A549 (cell line): ENCODE data around the gene PHRF1.

Source experiments
- EP300 ChIP-seq, 2 experiments: fragments of >200 bp; sonication (Bioruptor Twin); formaldehyde crosslinking; IDR thresholded peaks; 2 replicates in 1 of 2; 3 replicates in 1 of 2; pipeline ENCODE4 v1.6.1; 2016 to 2017
- POLR2A ChIP-seq: IDR thresholded peaks from 2 replicates; pipeline ENCODE4 v1.6.1; 2012; ENCODE audit warnings: mild to moderate bottlenecking, low read length
- RAD21 ChIP-seq, 2 experiments: fragments of >200 bp in 1 of 2; sonication (Bioruptor Twin) in 1 of 2; formaldehyde crosslinking in 1 of 2; IDR thresholded peaks in 1 of 2; conservative IDR thresholded peaks in 1 of 2; 2 replicates in 1 of 2; 3 replicates in 1 of 2; pipeline ENCODE4 v1.6.1; 2012 to 2018; ENCODE audit warnings: inconsistent platforms in 1 of 2
- SREBF2 ChIP-seq: fragments of 450-650 bp; IDR thresholded peaks from 2 replicates; pipeline ENCODE4 v1.6.1; 2014; ENCODE audit warnings: mild to moderate bottlenecking, moderate library complexity
- TF ChIP-seq, protein P1 (sequence below): fragments of >200 bp; sonication (Bioruptor Twin); formaldehyde crosslinking; IDR thresholded peaks from 3 replicates; pipeline ENCODE4 v1.5.1; 2016

DNA sequence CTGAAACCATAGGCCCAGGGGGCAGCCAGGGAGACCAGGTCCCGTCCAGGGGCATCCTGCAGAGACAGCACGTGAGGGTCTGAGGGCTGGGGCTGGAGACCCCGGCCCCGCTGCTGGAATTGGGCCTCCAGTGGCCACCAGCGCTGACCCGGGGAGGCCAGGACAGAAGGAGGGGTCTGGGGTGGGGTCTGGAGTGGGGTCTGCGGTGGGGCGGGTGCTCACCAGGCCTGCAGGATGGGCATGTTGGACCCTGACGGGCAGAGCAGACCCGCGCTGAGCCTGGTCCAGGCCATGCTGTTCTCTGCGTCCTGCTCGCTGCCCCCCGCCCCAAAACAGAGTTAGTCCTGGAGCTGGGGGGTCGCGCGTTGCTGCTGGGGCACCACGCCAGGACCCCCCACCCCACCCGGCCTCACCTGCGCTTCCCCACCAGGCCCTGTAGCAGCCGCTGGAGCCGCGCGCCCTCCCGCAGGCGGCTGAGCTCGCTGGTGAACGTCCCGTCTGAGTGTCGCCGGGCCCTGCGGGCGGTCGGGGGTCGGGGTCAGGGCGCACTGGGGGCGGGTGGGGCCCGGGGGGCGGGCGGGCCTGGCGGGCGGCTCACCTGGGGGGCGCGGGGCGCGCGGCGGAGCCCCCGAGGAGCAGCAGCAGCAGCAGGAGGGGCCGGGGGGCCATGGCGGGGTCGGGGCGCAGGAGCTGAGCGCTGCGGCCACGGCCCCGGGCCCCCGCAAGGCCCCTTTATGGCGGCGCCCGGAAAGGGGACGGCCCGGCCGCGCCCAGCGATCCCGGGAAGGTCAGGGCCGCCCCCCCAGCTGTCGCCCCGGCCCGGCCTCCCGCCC, 50.4 kb downstream of the PHRF1 start, which contains the start of gene SCT:
- TF ChIP-seq, protein P1, sequence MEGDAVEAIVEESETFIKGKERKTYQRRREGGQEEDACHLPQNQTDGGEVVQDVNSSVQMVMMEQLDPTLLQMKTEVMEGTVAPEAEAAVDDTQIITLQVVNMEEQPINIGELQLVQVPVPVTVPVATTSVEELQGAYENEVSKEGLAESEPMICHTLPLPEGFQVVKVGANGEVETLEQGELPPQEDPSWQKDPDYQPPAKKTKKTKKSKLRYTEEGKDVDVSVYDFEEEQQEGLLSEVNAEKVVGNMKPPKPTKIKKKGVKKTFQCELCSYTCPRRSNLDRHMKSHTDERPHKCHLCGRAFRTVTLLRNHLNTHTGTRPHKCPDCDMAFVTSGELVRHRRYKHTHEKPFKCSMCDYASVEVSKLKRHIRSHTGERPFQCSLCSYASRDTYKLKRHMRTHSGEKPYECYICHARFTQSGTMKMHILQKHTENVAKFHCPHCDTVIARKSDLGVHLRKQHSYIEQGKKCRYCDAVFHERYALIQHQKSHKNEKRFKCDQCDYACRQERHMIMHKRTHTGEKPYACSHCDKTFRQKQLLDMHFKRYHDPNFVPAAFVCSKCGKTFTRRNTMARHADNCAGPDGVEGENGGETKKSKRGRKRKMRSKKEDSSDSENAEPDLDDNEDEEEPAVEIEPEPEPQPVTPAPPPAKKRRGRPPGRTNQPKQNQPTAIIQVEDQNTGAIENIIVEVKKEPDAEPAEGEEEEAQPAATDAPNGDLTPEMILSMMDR, result no peak
- TF ChIP-seq RAD21 (conservative IDR thresholded peaks at IDR 0.05 in 1 of 2, IDR thresholded peaks at IDR 0.05 in 1 of 2) (no peak), SREBF2 (no peak), POLR2A (no peak), EP300 (IDR thresholded peaks at IDR 0.05) (no peak)
